Hindlimb muscle (tissue), 1 donor: ENCODE results near the gene PTPN20. TPM values are rescaled to one million over a fixed set of nuclear protein-coding genes. Genes with fewer than 3 reads are reported as not detected.
"Not testable (repeated sequence)": the region's sequence is repeated elsewhere in the genome, so short reads cannot be mapped to it uniquely, and the experiment has no call there.

ENCODE experiments used
- DNase-seq: peaks from one replicate; pipeline ENCODE4 v3.0.0-alpha.2; 2013
- polyA plus RNA-seq: library from polyadenylated mRNA; unstranded; fragments of 120-200 nt; gene quantifications from one replicate; pipeline ENCODE4 v1.2.1, GENCODE V29; 2013; ENCODE audit not compliant: insufficient read length

The PTPN20 gene, protein sequence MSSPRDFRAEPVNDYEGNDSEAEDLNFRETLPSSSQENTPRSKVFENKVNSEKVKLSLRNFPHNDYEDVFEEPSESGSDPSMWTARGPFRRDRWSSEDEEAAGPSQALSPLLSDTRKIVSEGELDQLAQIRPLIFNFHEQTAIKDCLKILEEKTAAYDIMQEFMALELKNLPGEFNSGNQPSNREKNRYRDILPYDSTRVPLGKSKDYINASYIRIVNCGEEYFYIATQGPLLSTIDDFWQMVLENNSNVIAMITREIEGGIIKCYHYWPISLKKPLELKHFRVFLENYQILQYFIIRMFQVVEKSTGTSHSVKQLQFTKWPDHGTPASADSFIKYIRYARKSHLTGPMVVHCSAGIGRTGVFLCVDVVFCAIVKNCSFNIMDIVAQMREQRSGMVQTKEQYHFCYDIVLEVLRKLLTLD
- polyA plus RNA-seq, result 1.2 TPM

DNA sequence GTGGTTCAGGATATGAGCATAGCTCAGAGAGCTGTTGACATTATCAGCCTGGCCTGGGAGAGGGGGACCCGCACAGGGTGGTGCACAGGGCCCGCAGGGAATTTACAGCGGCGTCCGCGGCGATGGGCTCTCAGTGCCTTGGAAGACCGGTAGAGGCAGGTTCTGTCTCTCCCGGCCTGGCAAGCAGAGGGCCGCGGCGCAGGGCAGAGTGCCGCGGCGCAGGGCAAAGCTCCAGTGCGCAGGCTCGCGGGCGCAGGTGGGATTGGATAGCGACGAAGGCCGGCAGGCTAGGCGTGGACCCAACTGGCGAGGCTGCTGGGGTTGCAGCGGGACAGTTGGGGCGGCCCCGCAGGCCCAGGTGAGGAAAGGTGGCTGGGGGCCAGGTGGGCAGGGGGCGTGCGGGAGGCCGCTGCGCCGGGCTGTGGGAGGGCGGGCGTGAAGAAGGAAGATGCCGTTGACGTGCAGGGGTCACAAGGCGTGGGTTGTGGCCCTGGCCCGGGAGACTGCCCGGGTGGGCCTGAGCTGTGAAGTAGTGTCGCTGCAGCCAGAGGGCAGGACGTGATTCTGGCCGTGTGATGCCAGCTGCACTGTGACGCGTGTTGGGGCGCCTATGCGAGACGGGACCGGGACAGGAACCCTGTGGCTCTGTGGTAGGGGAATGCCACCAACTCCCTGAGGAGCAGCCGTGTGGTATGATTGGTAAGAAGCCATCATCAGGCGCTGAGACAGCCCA lies at the start of gene PTPN20:
TSS of gene PTPN20 (plus strand) at position 285 of the 733 bp plus-strand sequence. CDS start 21,072 bp downstream, outside the sequence.
- peak; percentile 8 for DNase-seq

DNA sequence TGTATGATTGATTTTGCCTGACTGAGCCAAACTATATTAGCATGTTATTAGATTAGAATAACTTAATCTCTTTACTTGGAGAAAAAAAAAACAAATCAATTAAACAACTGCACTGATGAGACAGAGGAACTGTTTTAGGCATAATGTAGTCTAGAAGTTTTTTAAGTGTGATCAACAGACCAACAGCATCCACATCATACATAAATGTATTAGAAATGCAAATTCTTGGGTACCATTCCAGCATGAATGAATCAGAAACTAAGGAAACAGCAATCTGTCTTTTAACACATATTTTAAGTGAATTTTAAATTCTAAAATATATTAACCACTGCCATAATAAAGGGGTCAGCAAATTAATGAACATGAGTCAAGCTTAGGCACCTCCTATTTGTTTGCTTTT lies 41.5 kb upstream of the PTPN20 start:
- not testable (repeated sequence) for DNase-seq

DNA sequence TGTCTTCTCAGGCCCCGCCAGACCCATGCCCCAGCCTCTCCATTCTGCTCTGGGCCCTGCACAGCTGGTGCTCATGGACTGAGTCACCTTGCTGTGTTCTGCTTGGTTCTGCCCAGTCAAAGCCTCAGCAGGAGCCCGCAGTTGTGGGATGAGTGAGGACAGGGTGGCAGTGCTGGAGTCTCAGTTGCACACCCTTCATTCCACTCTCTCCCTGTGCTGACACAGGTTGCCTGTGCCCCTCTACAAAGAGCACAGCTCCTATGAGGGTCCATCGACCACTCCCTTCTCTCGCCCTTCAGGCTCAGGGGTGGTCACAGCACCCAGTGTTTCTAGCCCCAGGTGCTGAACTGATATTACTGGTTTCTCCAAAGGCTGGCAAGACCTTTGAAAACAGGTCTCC lies 39.6 kb upstream of the PTPN20 start:
- DNase-seq, result not testable (repeated sequence)

DNA sequence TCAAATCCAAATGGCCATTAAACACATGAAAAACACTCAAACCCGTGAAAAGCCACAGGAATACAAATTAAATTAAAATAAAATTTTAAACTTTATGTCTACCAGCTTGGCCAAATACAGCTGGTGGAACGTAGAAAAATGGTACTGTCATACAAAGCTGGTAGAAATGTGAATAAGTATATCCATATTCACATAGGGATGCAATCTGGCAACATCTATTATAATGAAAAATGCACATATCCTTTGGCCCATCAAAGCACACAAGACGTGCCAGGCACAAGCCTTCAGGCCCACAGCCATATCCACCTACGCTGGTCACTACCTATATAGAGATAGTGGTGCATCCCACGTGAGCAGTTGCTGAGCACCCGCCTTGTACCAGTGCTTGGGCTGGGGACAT lies 35.9 kb upstream of the PTPN20 start:
- DNase-seq, result not testable (repeated sequence)

DNA sequence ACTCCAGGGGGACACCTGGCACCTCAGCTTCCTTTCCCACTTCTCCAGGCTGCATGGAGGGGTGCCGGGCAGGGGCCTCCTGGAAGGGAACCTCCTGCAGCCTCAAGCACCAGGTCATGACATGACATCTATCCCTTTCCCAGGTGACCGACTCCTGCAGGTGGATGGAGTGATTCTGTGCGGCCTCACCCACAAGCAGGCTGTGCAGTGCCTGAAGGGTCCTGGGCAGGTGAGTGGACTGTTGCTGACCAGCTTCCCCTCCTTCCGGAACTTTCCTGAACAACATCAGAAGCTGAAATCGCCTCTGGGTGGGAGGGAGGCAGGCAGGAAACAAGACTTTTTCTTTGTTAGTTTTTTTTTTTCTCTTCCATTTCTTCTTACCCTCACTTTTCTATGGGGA lies 34.5 kb upstream of the PTPN20 start:
- DNase-seq, result not testable (repeated sequence)

DNA sequence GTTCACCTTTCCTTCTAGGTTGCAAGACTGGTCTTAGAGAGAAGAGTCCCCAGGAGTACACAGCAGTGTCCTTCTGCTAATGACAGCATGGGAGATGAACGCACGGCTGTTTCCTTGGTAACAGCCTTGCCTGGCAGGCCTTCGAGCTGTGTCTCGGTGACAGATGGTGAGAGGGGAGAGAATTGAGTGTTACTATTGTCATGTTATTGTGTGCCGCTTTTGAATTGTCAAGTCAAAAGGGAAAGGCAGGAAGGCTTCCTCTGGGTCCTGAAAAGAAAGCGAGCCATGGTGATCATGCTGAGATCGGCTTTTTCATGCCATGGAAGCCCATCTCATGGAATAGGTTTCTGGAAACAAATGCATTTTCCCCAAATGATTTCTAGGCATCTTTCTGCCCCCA lies 32.5 kb upstream of the PTPN20 start:
- not testable (repeated sequence) for DNase-seq

DNA sequence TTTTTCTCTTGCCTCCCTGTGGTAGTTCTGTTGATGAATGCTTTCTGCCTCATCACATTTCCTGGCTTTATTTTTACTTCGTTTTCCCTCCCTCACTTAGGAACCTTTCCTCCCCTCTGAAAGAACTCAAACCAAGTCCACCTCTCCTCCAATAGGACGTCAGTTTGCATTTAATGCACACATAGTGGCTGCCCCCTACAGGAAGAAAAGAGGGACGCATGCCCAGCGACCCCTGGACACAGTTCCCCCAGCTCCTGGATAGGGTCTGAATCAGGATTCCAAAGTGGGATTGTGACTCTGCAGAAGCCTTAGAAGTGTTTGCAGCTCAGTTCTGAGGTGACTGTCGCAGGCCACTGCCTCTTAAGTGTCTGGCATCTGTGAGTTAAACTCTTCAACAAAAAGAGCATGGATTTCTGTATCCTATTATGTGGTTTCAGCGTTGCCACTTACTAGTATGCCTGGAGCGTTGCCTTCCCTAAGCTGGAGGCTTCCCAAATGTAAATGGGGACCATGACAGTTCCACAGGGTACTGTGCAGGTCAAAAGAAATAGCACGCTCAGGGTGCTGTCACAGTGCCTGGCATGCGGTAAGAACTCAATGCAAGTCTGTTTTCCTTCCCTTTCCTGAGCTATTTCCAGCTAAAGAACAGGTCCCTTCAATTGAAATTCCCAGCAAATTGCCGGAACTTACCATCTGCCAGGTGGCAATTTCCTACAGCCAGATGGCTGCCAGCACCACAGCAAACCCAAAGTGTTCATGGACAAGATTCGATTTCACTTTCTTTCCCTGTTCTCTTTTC lies 20.2 kb upstream of the PTPN20 start:
- DNase-seq, result not testable (repeated sequence)

DNA sequence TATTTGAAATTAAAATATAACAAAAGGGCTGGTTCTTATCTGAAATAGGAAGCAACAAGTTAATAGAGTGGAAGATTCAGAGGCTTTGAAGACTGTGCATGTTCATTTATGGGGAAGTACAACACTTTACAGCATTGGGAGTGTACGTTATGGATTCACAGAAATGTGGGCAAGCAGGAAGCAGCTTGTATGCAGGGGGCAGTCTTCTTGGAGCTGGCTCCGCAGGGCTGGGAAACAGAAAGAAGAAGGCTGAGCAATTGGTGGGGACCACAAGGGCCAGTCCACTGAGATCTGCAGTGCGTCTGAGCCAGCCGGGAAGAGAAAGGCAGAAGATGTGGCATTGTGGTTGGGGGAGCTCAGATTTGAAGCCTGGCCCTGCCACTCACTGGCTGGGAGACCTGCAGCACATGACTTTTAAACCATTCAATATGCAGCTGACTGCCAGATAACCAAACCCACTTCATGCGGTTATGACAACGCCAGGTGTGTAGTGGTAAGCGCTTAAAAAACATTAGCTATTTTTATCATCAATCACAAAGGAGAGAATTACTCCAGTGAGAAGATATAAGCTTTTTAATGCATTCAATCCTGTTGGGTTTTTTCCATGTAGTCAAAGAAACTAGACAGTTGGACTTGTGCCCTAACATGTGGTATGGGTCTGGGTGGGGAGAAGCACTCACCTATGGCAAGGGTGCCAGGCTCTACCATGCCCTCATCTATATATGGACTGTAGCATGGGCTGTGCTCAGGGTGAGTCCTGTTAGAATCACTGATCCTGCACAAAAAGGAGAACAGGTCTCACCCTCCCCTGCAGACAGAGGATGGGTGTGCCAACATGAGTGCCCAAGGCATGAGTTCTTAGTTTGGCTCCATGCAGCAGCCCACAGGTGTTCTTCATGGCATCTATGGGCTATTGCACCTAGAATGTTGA lies 14.2 kb upstream of the PTPN20 start:
- not testable (repeated sequence) for DNase-seq

DNA sequence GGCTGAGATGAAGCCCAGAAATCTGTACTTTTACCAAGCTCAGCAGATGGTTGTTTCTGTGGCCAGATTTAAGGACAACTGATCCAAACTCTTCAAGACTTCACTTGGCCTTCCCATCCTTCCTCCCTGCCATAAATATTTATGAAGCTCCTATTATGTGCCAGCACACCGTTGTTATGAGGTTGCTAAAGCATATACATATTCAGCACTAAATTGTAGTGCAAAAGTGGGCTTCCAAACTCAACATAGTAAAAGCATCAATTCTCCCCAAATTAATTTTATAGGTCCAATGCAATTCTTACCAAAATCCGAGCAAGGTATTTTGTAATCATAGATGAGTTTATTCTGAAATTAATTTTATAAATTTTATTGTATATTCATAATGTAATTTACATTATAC lies 10.0 kb upstream of the PTPN20 start:
- DNase-seq, result not testable (repeated sequence)

DNA sequence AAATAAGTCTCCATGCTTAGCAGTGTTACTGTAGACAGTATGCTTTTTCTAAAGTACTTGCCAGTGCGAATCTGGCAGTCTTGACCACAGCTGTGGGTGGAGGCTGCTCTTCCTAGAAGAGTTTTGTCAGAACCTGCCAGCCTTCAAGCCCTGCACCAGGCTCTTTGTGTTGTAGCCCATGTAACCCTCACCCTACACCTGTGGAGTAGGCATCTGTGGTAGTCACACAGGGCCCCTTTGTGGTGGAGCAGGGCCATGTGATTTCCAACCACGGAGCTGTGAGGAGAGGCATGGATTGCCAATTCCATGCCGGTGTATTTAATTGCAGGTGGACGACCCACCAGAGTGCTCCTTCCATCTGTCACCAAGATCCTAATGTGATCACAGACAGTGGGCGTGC lies 7.4 kb upstream of the PTPN20 start:
- not testable (repeated sequence) for DNase-seq

DNA sequence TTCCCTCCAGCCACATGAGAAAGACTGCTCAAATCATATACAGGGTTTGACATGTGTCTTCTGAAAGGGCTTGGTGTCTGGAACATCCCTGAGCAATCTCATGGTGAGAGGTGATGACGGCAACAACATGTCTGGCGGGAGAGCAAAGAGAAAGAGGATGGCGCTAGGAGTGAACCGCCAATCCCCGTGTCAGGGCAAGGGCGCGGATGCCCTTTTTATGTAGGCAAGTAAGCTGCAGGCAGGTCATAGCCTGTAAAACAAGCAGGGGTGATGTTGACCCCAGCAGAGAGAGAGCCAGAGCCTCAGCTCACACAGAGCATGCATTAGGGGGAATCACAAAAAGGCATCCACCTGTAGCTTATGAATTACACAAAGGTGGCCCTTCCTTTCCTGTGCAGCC lies 4.9 kb upstream of the PTPN20 start:
- DNase-seq, result not testable (repeated sequence)

DNA sequence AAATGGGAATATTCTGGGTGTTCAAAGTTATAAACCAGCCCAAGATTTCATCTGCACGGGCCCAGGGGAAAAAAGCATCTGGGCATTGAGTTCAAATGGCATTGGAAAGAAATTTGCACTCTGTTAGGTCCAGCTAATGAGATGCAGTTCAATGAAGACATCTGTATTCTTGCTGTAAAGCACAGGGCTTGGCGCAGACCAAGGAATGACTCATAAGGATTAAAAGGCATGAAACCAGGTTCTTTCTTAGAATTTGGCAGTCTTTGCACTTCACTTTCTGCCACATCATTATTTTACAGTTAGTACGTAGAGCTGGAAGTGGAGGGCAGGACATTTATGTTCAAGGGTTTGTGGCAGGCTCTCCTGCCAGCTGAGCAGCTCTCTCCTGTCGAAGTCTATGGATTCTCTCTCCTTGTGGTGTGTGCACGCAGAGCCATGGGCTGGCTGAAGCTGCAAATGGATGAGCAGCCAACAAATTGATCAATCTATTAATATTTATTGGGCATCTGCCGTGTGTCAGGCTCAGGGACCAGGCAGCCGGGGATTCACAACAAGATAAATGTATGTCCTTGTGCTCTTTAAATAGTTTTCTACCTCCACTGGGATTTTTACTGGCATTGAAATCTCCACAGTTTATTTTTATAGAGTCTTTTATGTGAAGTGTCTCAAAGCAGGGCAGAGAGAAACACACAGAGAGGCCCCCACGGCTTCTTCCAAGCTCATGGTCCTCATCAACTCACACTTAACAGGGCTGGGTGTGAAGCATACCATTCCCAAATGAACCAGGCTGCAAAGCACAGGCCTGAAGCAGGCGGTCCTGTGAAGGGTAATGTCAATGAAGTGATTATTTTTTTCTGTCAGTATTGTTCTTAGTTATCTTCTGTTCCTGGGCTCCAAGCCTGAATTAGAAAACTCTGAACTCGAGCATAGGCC lies 3.8 kb upstream of the PTPN20 start:
- DNase-seq, result not testable (repeated sequence)

DNA sequence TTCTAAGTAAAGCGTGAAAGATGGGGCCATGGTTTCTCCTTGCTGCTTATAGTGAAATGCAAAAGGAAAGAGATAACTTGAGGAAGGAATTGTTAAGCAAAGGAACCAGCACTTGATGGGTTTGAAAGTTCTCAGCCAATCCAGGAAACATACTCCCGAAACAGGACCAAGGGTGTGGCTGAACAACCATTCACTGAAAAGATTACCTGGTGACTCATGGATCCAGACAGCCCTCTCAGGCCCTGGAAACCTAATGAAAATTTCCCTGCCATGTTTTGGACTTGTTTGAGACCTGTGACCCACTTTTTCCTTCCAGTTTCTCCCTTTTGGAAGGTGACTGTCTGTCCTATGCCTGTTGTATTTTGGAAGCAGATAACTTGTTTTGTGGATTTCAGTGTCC lies 11.3 kb downstream of the PTPN20 start:
- not testable (repeated sequence) for DNase-seq

DNA sequence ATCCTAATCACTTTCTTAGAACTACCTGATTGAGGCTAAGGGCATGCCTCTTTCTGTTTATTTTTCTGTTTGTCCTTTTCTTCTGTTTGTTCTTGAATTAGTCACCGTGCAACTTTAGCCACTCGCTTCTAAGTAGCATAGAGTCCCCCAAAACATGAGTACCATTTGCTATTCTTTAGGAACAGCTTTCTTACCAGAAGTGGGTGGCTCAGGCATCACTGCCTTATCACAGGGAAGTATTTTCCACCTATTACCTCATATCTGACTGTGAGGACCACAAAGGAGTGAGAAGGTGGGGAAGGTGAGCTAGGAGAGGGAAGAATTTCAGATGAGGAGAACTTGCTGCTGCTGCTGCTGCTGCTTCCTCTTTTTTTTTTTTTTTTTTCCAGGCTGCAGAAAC lies 13.9 kb downstream of the PTPN20 start:
- DNase-seq, result not testable (repeated sequence)

DNA sequence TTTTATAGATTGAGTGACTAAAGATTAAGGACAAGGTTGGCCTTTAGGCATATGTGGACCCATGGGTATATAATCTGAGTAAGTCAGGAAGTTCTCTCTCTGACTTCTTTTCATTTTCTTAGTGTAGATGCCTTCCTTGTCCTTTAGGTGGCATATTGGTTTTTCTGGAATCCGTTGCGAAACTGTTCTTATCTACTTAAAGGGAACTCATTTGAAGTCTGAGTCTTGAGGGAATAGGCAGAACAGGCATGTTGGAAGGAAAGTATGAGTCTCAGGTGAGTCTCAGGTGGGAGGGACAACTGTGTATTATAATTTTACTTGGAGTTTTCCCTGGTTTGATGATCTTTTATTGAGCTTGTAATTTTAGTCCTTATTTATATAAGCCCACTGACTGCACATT lies 14.6 kb downstream of the PTPN20 start:
- DNase-seq, result not testable (repeated sequence)

DNA sequence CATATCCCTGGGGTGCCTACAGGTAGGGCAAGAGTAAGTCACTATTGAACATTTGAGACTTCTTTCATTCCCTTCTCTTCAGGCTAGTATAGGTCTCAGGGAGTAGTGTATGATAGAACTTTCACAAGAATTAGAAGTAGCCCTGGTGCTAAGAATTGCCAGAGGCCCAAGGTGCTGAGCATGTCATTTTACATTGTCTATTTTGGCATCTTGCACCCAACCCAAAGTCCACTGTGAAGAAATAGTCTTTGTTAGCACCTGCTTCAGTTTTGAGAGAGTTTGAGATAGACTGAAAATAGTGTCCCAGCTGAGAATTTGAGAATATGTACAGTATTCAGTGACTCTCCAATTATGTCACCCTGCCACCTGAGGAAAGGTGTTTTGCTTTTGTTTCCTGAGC lies 17.6 kb downstream of the PTPN20 start:
- DNase-seq, result not testable (repeated sequence)

DNA sequence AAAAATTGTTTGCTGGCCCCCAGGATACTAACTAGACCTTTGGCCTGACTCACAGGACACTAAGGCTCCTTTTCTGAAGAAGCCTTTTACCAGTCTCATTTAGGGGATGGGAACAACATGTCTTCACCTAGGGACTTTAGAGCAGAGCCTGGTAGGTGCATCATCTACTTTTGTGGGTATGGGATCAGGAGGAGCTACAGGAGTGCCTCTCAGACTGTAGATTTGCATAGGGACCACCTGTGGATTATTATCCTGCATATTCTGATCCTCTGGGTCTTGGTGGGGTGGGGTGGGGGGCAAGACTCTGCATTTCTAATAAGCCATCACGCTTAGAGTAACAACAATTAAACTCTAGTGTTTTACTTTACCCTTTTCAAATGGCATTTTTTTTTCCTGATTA lies 21.2 kb downstream of the PTPN20 start:
- DNase-seq, result not testable (repeated sequence)

DNA sequence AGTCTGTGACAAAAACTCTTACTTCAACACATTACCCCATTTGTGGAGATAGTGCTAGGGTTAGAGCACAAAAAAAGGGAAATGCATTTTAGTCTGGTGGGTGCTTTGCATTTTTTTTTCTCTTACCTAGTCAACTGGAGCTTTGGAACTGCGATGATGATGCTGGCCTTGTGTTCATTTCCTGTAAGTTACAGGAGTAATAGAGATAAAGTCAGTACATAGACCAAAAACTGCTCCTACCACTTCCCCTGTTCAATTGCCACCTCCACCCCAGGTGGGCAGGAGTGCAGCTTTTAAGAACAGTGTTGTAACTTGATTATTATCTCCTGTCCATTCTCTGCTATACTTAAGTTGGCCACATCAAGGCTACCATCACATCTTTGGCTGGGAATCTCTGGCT lies 29.9 kb downstream of the PTPN20 start:
- DNase-seq, result not testable (repeated sequence)

DNA sequence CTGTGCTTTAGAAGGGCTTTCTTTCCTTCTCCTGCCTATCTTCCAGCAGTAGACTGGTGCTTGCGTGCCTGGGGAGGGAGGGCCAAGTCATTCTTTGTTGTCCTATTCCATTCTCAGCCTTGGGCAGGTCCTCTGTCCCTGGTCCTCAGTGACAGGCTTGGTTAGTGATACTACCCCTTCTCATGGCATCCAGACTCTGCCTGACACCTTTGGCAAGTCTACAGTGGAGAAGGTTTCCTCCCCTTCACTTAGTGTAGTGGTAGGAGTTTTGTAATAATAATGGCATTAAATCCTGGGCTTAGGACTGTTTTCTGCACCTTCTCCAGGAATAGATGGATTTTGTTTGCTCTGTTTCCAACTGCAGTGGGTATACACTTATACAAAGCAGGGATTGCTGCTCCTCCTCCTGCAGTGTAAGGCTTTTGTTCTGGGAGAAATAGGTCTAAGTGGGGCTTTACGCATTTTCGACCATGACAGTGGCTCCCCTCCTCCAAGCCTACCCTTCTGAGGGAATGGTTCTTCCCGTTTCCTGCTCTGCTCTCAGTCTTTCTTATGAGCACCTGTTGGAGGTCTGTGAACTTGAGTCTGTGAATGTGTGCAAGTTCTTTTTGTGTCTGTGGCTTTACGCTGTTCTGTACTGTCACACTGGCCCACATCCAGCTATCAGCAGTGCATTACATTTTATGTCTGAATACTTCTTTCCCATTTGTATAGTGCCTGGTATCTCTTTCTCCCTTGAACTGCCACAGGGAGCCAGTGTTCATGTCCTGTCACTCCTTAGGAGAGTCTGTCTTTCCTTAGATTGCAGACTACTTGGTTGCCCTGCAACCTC lies 37.7 kb downstream of the PTPN20 start:
- DNase-seq, result not testable (repeated sequence)
